Measurements from ENCODE around the gene CYP51A1.
"Not testable (repeated sequence)": the region's sequence is repeated elsewhere in the genome, so short reads cannot be mapped to it uniquely, and the experiment has no call there.

The CYP51A1 gene

GRCh38 chr7:92121681-92122080 is 12.6 kb downstream of the CYP51A1 start:
- no peak for DNase-seq

- DNase-seq: no peak
Measured at GRCh38 chr7:92119213-92119759, 15.0 kb downstream of the CYP51A1 start.

GRCh38 chr7:92116949-92117348 is 17.3 kb downstream of the CYP51A1 start:
- DNase-seq: no peak

- no peak for DNase-seq
Measured at GRCh38 chr7:92115821-92116220, 18.5 kb downstream of the CYP51A1 start.

- DNase-seq: no peak
Measured at GRCh38 chr7:92110857-92111256, 23.4 kb downstream of the CYP51A1 start.

GRCh38 chr7:92108821-92109220 is 25.5 kb downstream of the CYP51A1 start:
- DNase-seq: no peak

GRCh38 chr7:92102862-92103261 is 31.4 kb downstream of the CYP51A1 start:
- not testable (repeated sequence) for DNase-seq

- DNase-seq: no peak
Measured at GRCh38 chr7:92100534-92100933, 33.7 kb downstream of the CYP51A1 start.

GRCh38 chr7:92095380-92095779 is 38.9 kb downstream of the CYP51A1 start:
- DNase-seq: no peak

- no peak for DNase-seq
Measured at GRCh38 chr7:92092210-92092609, 42.1 kb downstream of the CYP51A1 start.

GRCh38 chr7:92088266-92088665 is 46.0 kb downstream of the CYP51A1 start:
- no peak for DNase-seq

GRCh38 chr7:92083922-92084321 is 50.4 kb downstream of the CYP51A1 start:
- DNase-seq: not testable (repeated sequence)

- no peak for DNase-seq
Measured at GRCh38 chr7:92076509-92076908, 57.8 kb downstream of the CYP51A1 start.

GRCh38 chr7:92075455-92076158 is 58.7 kb downstream of the CYP51A1 start:
- DNase-seq: no peak

GRCh38 chr7:92072708-92073107 is 61.6 kb downstream of the CYP51A1 start:
- DNase-seq: no peak

- no peak for DNase-seq
Measured at GRCh38 chr7:92072121-92072520, 62.2 kb downstream of the CYP51A1 start.

- DNase-seq: no peak
Measured at GRCh38 chr7:92071032-92071431, 63.2 kb downstream of the CYP51A1 start.

- DNase-seq: no peak
Measured at GRCh38 chr7:92064438-92065029, 69.7 kb downstream of the CYP51A1 start.
